Epithelial cell of proximal tubule (primary cell): ENCODE data around the gene RALGAPA2. TPM values are rescaled to one million over a fixed set of nuclear protein-coding genes. Genes with fewer than 3 reads are reported as not detected.

Source experiments
- DNase-seq: peaks from one replicate; pipeline ENCODE4 v3.0.0-alpha.2; 2011; ENCODE audit warnings: low read depth
- H3K4me3 ChIP-seq: 2 replicates; pipeline ENCODE4 v1.5.1; 2011; ENCODE audit warnings: low read depth, mild to moderate bottlenecking, low read length
- CTCF ChIP-seq: conservative IDR thresholded peaks from 2 replicates; pipeline ENCODE4 v1.5.1; 2012; ENCODE audit warnings: low read depth, mild to moderate bottlenecking, low read length
- total RNA-seq: library from RNA; depleted of rRNA; stranded (reverse); fragments of >200 nt; gene quantifications from 2 replicates; pipeline ENCODE4 v1.2.3, GENCODE V29; 2015

Gene RALGAPA2
- total RNA-seq, 1 donor from 2014 or later: 13.8 TPM

GRCh38 chr20:20649945-20650344 is 62.5 kb downstream of the RALGAPA2 start:
- TF ChIP-seq CTCF: no peak
- no peak overlapping the region for H3K4me3 ChIP-seq
- DNase-seq: no peak

- H3K4me3 ChIP-seq: no peak overlapping the region
- TF ChIP-seq CTCF: no peak
Measured at GRCh38 chr20:20643927-20644326, 68.5 kb downstream of the RALGAPA2 start.

GRCh38 chr20:20641783-20642182 is 70.7 kb downstream of the RALGAPA2 start:
- no peak overlapping the region for H3K4me3 ChIP-seq
- TF ChIP-seq CTCF: no peak

More at GRCh38 chr20:20643927-20644326, 68.5 kb downstream of the RALGAPA2 start:
- no peak for DNase-seq

GRCh38 chr20:20638878-20639277 is 73.6 kb downstream of the RALGAPA2 start:
- no peak overlapping the region for H3K4me3 ChIP-seq
- no peak for TF ChIP-seq CTCF
- DNase-seq: no peak

More at GRCh38 chr20:20641783-20642182, 70.7 kb downstream of the RALGAPA2 start:
- no peak for DNase-seq

- H3K4me3 ChIP-seq: no peak overlapping the region
- DNase-seq: no peak
Measured at GRCh38 chr20:20637998-20638725, 74.3 kb downstream of the RALGAPA2 start.

GRCh38 chr20:20635006-20635405 is 77.4 kb downstream of the RALGAPA2 start:
- no peak overlapping the region for H3K4me3 ChIP-seq
- no peak for TF ChIP-seq CTCF
- no peak for DNase-seq

More at GRCh38 chr20:20637998-20638725, 74.3 kb downstream of the RALGAPA2 start:
- no peak for TF ChIP-seq CTCF

- no peak for DNase-seq
- no peak overlapping the region for H3K4me3 ChIP-seq
- no peak for TF ChIP-seq CTCF
Measured at GRCh38 chr20:20632644-20633043, 79.8 kb downstream of the RALGAPA2 start.
